K562 (cell line): Measurements from ENCODE around the gene CSTF2T. TPM values are rescaled to one million over a fixed set of nuclear protein-coding genes. Genes with fewer than 3 reads are reported as not detected.

ENCODE experiments used
- ATAC-seq: fragments of 200-7000 bp; cut with Tn5 transposase; 3 replicates; pipeline ENCODE4 v1.9.1; 2020; ENCODE audit warnings: moderate library complexity
- BruUV-seq: library from RNA; stranded (reverse); fragments of 400-500 nt; replicated peaks from 2 replicates; lab custom pipeline; 2021; lab: Mats Ljungman, UMichigan
- CTCF ChIA-PET: fragments of 300-600 bp; formaldehyde crosslinking; extraction: SDS; loops from one replicate; lab custom pipeline; 2021; ENCODE audit warnings: low intra/inter-chr PET ratio; lab: Yijun Ruan, JAX
- POLR2A ChIA-PET: fragments of 300-600, 350-650 bp; sonication (Branson Sonifier 250); formaldehyde crosslinking; extraction: SDS; loops from one replicate; lab custom pipeline; 2021; ENCODE audit warnings: antibody characterized with exemption, inconsistent platforms; lab: Yijun Ruan, JAX
- DNase-seq, 4 experiments: peaks; one replicate each; pipeline versions ENCODE4 v3.0.0 to v3.0.0-alpha.2; 2011 to 2018; ENCODE audit warnings: low spot score in 3 of 4, mixed read lengths in 3 of 4; ENCODE audit errors: extremely low read depth in 1 of 4
- FAIRE-seq: peaks from 2 replicates; lab custom pipeline; 2011; peaks lifted over from hg19 to GRCh38; lab: Jason Lieb, UNC
- H2AFZ ChIP-seq: 2 replicates; pipeline ENCODE4 v1.6.0; 2011; ENCODE audit warnings: low read depth, low read length, control low read depth, inconsistent platforms
- H3K27ac ChIP-seq: fragments of 200-600 bp; 3 replicates; pipeline ENCODE4 v1.8.0; 2011; ENCODE audit warnings: low read depth, mild to moderate bottlenecking, control low read depth, inconsistent platforms, low read length, moderate library complexity, mixed read lengths; ENCODE audit errors: extremely low read depth
- H3K27me3 ChIP-seq, 2 experiments: fragments of 300-600 bp in 1 of 2; 2 replicates in 1 of 2; 3 replicates in 1 of 2; pipeline versions ENCODE4 v1.6.0 to v1.8.0; 2011; ENCODE audit warnings: inconsistent platforms in 2 of 2, low read length in 2 of 2, mild to moderate bottlenecking in 1 of 2, mixed read lengths in 1 of 2, moderate library complexity in 1 of 2; ENCODE audit not compliant: control insufficient read depth in 2 of 2, insufficient read depth in 2 of 2
- H3K36me3 ChIP-seq: fragments of 300-600 bp; 3 replicates; pipeline ENCODE4 v1.8.0; 2011; ENCODE audit warnings: mild to moderate bottlenecking, low read length, inconsistent platforms; ENCODE audit not compliant: control insufficient read depth, insufficient read depth
- H3K4me1 ChIP-seq, 2 experiments: fragments of 200-600 bp in 1 of 2; replicated peaks in 1 of 2; 2 replicates in 1 of 2; 3 replicates in 1 of 2; pipeline versions ENCODE4 v1.5.1 to v1.8.0; 2011; ENCODE audit warnings: inconsistent platforms in 2 of 2, low read length in 2 of 2, mild to moderate bottlenecking in 1 of 2, mixed read lengths in 1 of 2, moderate library complexity in 1 of 2; ENCODE audit not compliant: control insufficient read depth in 2 of 2, insufficient read depth in 2 of 2
- H3K4me2 ChIP-seq: 2 replicates; pipeline ENCODE4 v1.6.1; 2011; ENCODE audit warnings: low read length, control low read depth, inconsistent platforms, mixed read lengths; ENCODE audit not compliant: insufficient read depth
- H3K4me3 ChIP-seq: fragments of 200-600 bp; sonication (generic), shearing (Covaris generic); 2 replicates; pipeline ENCODE4 v1.5.1; 2016; ENCODE audit warnings: control low read depth, inconsistent platforms
- H3K79me2 ChIP-seq: fragments of 200-600 bp; 3 replicates; pipeline ENCODE4 v1.8.0; 2011; ENCODE audit warnings: low read length, inconsistent platforms; ENCODE audit not compliant: control insufficient read depth, insufficient read depth
- H3K9ac ChIP-seq, 2 experiments: 2 replicates each; pipeline versions ENCODE4 v1.6.0 to v1.6.1; 2011; ENCODE audit warnings: low read depth in 2 of 2, low read length in 2 of 2, control low read depth in 1 of 2, inconsistent platforms in 1 of 2, mild to moderate bottlenecking in 1 of 2, mixed read lengths in 1 of 2; ENCODE audit not compliant: insufficient read depth in 1 of 2
- H3K9me1 ChIP-seq: one replicate; pipeline ENCODE4 v1.6.0; 2011; ENCODE audit warnings: inconsistent platforms, mild to moderate bottlenecking, low read length, moderate library complexity; ENCODE audit not compliant: control insufficient read depth, insufficient read depth
- H3K9me3 ChIP-seq: replicated peaks from 2 replicates; pipeline ENCODE4 v1.5.1; 2011; ENCODE audit warnings: low read depth, low read length, inconsistent platforms; ENCODE audit not compliant: control insufficient read depth, insufficient read depth
- H4K20me1 ChIP-seq: replicated peaks from 2 replicates; pipeline ENCODE4 v1.6.1; 2011; ENCODE audit warnings: low read length, inconsistent platforms, mixed read lengths; ENCODE audit not compliant: control insufficient read depth, insufficient read depth
- BRD4 ChIP-seq: fragments of 200-600 bp; sonication (generic); IDR thresholded peaks from 2 replicates; pipeline ENCODE4 v1.6.1; 2017; ENCODE audit warnings: inconsistent platforms
- EP300 ChIP-seq: IDR thresholded peaks from 2 replicates; pipeline ENCODE4 v1.6.1; 2012; ENCODE audit warnings: low read length, improper control_type of control experiment
- GABPB1 ChIP-seq: sonication (generic); formaldehyde crosslinking; IDR thresholded peaks from 2 replicates; pipeline ENCODE4 v1.8.0; 2022; ENCODE audit warnings: mild to moderate bottlenecking, missing genetic modification reagents
- GABPB2 ChIP-seq: fragments of 250-450 bp; sonication (Bioruptor Pico); conservative IDR thresholded peaks from 2 replicates; pipeline ENCODE4 v1.5.1; 2021; ENCODE audit warnings: mild to moderate bottlenecking
- HCFC1 ChIP-seq: IDR thresholded peaks from 2 replicates; pipeline ENCODE4 v1.6.1; 2012; ENCODE audit warnings: low read depth, low read length, improper control_type of control experiment
- KAT8 ChIP-seq: fragments of 450-650 bp; IDR thresholded peaks from 2 replicates; pipeline ENCODE4 v1.6.1; 2016; ENCODE audit warnings: low read depth, mild to moderate bottlenecking
- KDM5B ChIP-seq: fragments of 200-600 bp; sonication (generic); IDR thresholded peaks from 2 replicates; pipeline ENCODE4 v1.6.1; 2012; ENCODE audit warnings: low read depth, mild to moderate bottlenecking, moderate library complexity, low read length, control low read depth, inconsistent platforms; ENCODE audit not compliant: insufficient replicate concordance
- KLF1 ChIP-seq: fragments of 450-650 bp; IDR thresholded peaks from 2 replicates; pipeline ENCODE4 v1.6.1; 2016; ENCODE audit warnings: missing genetic modification characterization, missing compliant biosample characterization
- KLF13 ChIP-seq: fragments of 450-650 bp; IDR thresholded peaks from 2 replicates; pipeline ENCODE4 v1.6.1; 2016; ENCODE audit warnings: missing genetic modification characterization, low read depth, mild to moderate bottlenecking, missing compliant biosample characterization, moderate library complexity, borderline replicate concordance
- MLLT1 ChIP-seq, 2 experiments: fragments of 450-650 bp; IDR thresholded peaks; 2 replicates each; pipeline ENCODE4 v1.6.1; 2016
- PRMT5 ChIP-seq: sonication (generic); formaldehyde crosslinking; IDR thresholded peaks from 2 replicates; pipeline ENCODE4 v1.5.0; 2020; ENCODE audit warnings: missing genetic modification reagents
- SPI1 ChIP-seq: IDR thresholded peaks from 2 replicates; pipeline ENCODE4 v1.6.1; 2011; ENCODE audit warnings: low read depth, low read length, control low read depth, borderline replicate concordance
- ZNF12 ChIP-seq: sonication (generic); formaldehyde crosslinking; IDR thresholded peaks from 2 replicates; pipeline ENCODE4 v1.4.0; 2020; ENCODE audit warnings: mild to moderate bottlenecking, missing genetic modification reagents
- WGBS: fragments of 100-300 bp; shearing (Covaris generic); methylation state at CpG from one replicate; pipeline ENCODE4 v1.1.6; 2016; ENCODE audit warnings: low coverage, mixed read lengths; ENCODE audit not compliant: insufficient coverage; ENCODE audit errors: missing lambda C conversion rate; 5-methylcytosine and 5-hydroxymethylcytosine counted together
- in situ Hi-C: fragments of 300-500 bp; cut with MboI; formaldehyde crosslinking; loops from 4 replicates; pipeline ENCODE4 v1.15.0; 2018; ENCODE audit warnings: inconsistent platforms, mixed read lengths
- intact Hi-C: fragments of 100-400 bp; cut with micrococcal nuclease; formaldehyde crosslinking; loops from 2 replicates; pipeline ENCODE4 v1.14.2; 2022
- polyA plus RNA-seq, 8 experiments: library from polyadenylated mRNA; depleted of rRNA in 4 of 8; stranded (reverse) in 5 of 8; unstranded in 3 of 8; fragments of >200 nt; fragmentation: Nextera tagmentation in 2 of 8; fragmentation: Illumina TruSeq in 1 of 8; extraction: Ambion mirVana in 2 of 8; extraction: Trizol in 1 of 8; gene quantifications; 2 replicates each; pipeline versions ENCODE4 v1.2.1 to v1.2.3, GENCODE V29; 2011 to 2014; ENCODE audit warnings: inconsistent platforms in 1 of 8, missing spikeins in 1 of 8
- total RNA-seq, 7 experiments: library from RNA; depleted of rRNA in 6 of 7; stranded (reverse); fragments of >200 nt in 6 of 7; fragmentation: Illumina TruSeq in 2 of 7; extraction: Trizol in 2 of 7; gene quantifications; 2 replicates each; pipeline versions ENCODE4 v1.2.1 to v1.2.3, GENCODE V29; 2011 to 2021; ENCODE audit warnings: low replicate concordance in 1 of 7

Gene CSTF2T
- total and polyA plus RNA-seq, 9 of the 15 experiments (the other 6 are each of a cell fraction or from before 2014, with no cell fraction given), result 10.3 to 32.4 (median 24.2) TPM

GRCh38 chr10:51709324-51709972 lies 10.1 kb upstream of the CSTF2T start:
- DNase-seq, result no peak
- H3K27me3 ChIP-seq, result no peaks in the 10 kb centered on the region; a peak in 2 of 5 replicates
- no peak overlapping the region for H3K4me2 ChIP-seq
- no peak for FAIRE-seq
- H4K20me1 ChIP-seq, result no peaks in the 10 kb centered on the region
- H3K9me3 ChIP-seq, result no peaks in the 10 kb centered on the region
- ChIA-PET CTCF (no interaction called here), POLR2A (interaction anchor here (1.9 kb wide), 1 partner anchor 9 kb away, joined by 5 read pairs; the partner anchor contains the start of gene CSTF2T)
- 0% methylated on average over 2 of the region's 2 CpGs for WGBS
- no peak overlapping the region for H3K9ac ChIP-seq
- TF ChIP-seq KLF1 (tag) (no peak), GABPB2 (CRISPR knock-in tag) (no peak), SPI1 (0 out of 2 replicates have a peak, but pooled peaks have one; percentile 3), HCFC1 (no peak)
- TF ChIP-seq, all 486 proteins: peak for 1
- no peaks in the 10 kb centered on the region for H3K79me2 ChIP-seq
- H3K4me3 ChIP-seq, result no peak overlapping the region
- no peak overlapping the region for H2AFZ ChIP-seq
- no peak overlapping the region for H3K27ac ChIP-seq
- H3K9me1 ChIP-seq, result no peaks in the 10 kb centered on the region
- intact Hi-C loops, result no loop called here
- H3K4me1 ChIP-seq, result no peaks in the 10 kb centered on the region
- H3K36me3 ChIP-seq, result no peaks in the 10 kb centered on the region
- ATAC-seq, result no peak
- in situ Hi-C loops, result no loop called here
- no TSS peak for BruUV-seq

GRCh38 chr10:51708609-51709008 lies 9.2 kb upstream of the CSTF2T start:
- H2AFZ ChIP-seq, result no peak overlapping the region
- no peak overlapping the region for H3K4me3 ChIP-seq
- POLR2A ChIA-PET, result interaction anchor here (1.9 kb wide), 1 partner anchor 8 kb away, joined by 5 read pairs; the partner anchor contains the start of gene CSTF2T
- H3K4me1 ChIP-seq, result no peaks in the 10 kb centered on the region
- BruUV-seq, result no TSS peak
- H3K79me2 ChIP-seq, result no peaks in the 10 kb centered on the region
- no peaks in the 10 kb centered on the region for H3K9me3 ChIP-seq
- H3K9ac ChIP-seq, result no peak overlapping the region
- no peaks in the 10 kb centered on the region for H3K9me1 ChIP-seq
- CTCF ChIA-PET, result no interaction called here
- in situ Hi-C loops, result no loop called here
- 0% methylated on average over 2 of the region's 2 CpGs for WGBS
- no peaks in the 10 kb centered on the region; a peak in 2 of 5 replicates for H3K27me3 ChIP-seq
- DNase-seq (no peak), FAIRE-seq (no peak), ATAC-seq (no peak)
- intact Hi-C loops, result no loop called here
- H3K36me3 ChIP-seq, result no peaks in the 10 kb centered on the region
- H3K27ac ChIP-seq, result no peak overlapping the region
- H4K20me1 ChIP-seq, result no peaks in the 10 kb centered on the region
- no peak overlapping the region for H3K4me2 ChIP-seq
- TF ChIP-seq KLF13 (tag), result no peak
- TF ChIP-seq BRD4, result no peak
- TF ChIP-seq PRMT5 (CRISPR knock-in tag), result no peak
- no peak for TF ChIP-seq KDM5B
- no peak for TF ChIP-seq KAT8
- no peak for TF ChIP-seq GABPB1 (CRISPR knock-in tag)
- TF ChIP-seq EP300, result no peak
- no peak for TF ChIP-seq MLLT1 (IDR thresholded peaks at IDR 0.05)
- TF ChIP-seq ZNF12 (CRISPR knock-in tag), result no peak
